Activated naive CD4-positive, alpha-beta T cell treated with anti-CD3 and anti-CD28 coated beads for 36 hours (primary cell): ENCODE results near the gene CDK12. TPM values are rescaled to one million over a fixed set of nuclear protein-coding genes. Genes with fewer than 3 reads are reported as not detected.

Source experiments
- CTCF ChIA-PET: fragments of 350-600 bp; sonication (Branson Sonifier 250); formaldehyde crosslinking; loops from one replicate; lab custom pipeline; 2021; ENCODE audit warnings: antibody characterized with exemption; lab: Charles Lee
- DNase-seq: peaks from one replicate; pipeline ENCODE4 v3.0.0-alpha.2; 2020
- H3K27ac Mint-ChIP-seq: one replicate; pipeline ENCODE4 v1.8.0; 2021; ENCODE audit warnings: mild to moderate bottlenecking, mixed read lengths
- H3K27me3 Mint-ChIP-seq: one replicate; pipeline ENCODE4 v1.8.0; 2021; ENCODE audit warnings: low read depth, mixed read lengths
- H3K36me3 Mint-ChIP-seq: one replicate; pipeline ENCODE4 v1.8.0; 2021; ENCODE audit warnings: low read depth, mixed read lengths
- H3K4me1 Mint-ChIP-seq: one replicate; pipeline ENCODE4 v1.8.0; 2021; ENCODE audit warnings: low read depth, mixed read lengths
- H3K4me3 Mint-ChIP-seq: one replicate; pipeline ENCODE4 v1.8.0; 2021; ENCODE audit warnings: mild to moderate bottlenecking, moderate library complexity, mixed read lengths
- H3K9me3 Mint-ChIP-seq: one replicate; pipeline ENCODE4 v1.8.0; 2021; ENCODE audit warnings: mixed read lengths
- intact Hi-C: fragments of 100-400 bp; cut with micrococcal nuclease; formaldehyde crosslinking; loops from one replicate; pipeline ENCODE4 v1.15.1; 2023
- total RNA-seq, 2 experiments: library from RNA; stranded (reverse); gene quantifications; one replicate each; pipeline ENCODE4 v1.2.3, GENCODE V29; 2021

Gene CDK12
- total RNA-seq, 2 experiments from 2014 or later, result 49.8 to 51.0 TPM

DNA sequence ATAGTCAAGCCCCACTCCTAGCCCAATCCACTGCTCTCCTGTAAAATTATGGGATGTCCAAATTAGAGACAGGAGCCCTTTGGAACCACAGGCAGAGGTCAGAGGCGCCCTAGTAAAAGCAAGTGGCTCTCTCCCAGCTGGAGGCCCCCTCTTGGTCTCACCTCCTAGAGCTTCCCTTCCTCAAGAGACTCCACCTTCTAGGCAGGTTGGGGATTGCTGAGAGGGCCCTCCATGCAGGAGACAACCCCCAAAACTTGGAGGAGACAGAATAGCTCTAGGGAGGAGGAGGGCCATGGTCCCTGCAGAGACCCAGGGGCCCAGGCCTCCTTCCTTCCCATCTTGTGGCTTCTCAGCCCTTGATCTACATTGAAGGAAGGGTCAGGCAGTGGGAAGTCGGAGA is 117.0 kb downstream of the CDK12 start:
- intact Hi-C loops, result no loop called here
- H3K4me1 Mint-ChIP-seq, result peaks cover 3% of the 10 kb centered on the region
- no peaks in the 10 kb centered on the region for H3K36me3 Mint-ChIP-seq
- H3K27ac Mint-ChIP-seq, result no peak overlapping the region
- H3K27me3 Mint-ChIP-seq, result peaks cover 10% of the 10 kb centered on the region
- no peak for DNase-seq
- CTCF ChIA-PET, result interaction anchor here (0.8 to 1.6 kb wide), 2 partner anchors 42 to 43 kb away, joined by 3 to 5 read pairs; no protein-coding TSS in a partner anchor
- no peaks in the 10 kb centered on the region for H3K9me3 Mint-ChIP-seq
- no peak overlapping the region for H3K4me3 Mint-ChIP-seq

DNA sequence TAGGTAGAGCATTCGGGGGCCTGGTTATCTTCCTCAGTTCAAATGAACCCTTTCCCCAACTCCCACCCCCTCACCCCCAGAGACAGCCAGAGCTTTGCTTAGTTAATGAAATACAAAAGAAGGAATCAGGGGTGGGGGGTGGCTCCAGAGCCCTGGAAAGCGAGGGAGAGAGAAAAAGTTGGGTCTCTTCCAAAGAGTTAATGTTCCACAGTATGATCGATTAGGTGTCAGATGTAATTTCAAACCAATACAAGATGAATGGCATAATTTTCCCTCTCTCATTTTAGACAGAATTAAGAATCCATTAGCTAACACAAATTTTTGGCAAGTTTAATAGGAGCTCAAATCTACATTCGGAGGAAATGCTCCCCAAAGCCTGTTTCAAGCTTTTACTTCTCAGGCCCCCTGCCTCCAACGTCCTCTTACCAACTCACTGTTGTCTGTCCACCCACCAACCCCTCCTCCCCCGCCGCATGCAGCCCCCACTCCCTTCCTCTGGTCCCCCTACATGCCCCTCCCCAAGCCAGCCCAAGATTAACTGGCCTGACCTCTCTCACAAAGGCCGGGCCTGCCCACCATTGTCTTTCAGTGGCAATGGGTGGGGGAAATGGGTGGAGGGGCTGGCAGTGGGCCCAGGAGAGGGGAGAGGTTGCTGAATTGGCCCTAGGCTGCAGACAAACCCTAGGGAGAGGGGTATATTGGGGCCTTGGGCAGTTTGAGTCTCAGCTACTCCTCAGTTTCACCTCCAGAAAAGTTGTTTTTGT is 118.2 kb downstream of the CDK12 start:
- H3K4me1 Mint-ChIP-seq, result no peaks in the 10 kb centered on the region
- CTCF ChIA-PET, result interaction anchor here (1.6 kb wide), 1 partner anchor 42 kb away, joined by 5 read pairs; no protein-coding TSS in a partner anchor
- no peaks in the 10 kb centered on the region for H3K9me3 Mint-ChIP-seq
- intact Hi-C loops, result no loop called here
- H3K27me3 Mint-ChIP-seq, result peaks cover 7% of the 10 kb centered on the region
- no peak overlapping the region for H3K4me3 Mint-ChIP-seq
- H3K27ac Mint-ChIP-seq, result no peak overlapping the region
- DNase-seq, result no peak
- H3K36me3 Mint-ChIP-seq, result no peaks in the 10 kb centered on the region

DNA sequence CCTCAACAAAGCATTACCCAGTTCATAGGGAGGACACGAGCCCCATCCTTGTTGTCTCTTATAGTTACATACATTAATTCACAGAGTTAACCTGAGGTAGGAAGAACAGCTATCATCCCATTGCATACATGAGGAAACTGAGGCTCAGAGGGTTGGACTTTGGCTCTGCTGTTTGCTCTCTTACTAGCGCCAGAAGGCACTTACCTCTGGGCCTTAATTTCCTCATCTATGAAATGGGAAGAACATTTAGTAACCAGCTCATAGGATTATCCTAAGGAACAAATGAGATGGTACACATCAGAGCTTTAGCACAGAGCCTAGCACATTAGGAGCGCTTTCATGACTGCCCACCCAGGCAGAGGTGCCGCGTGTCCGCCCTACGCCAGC is 118.8 kb downstream of the CDK12 start:
- Mint-ChIP-seq H3K27ac (no peak overlapping the region), H3K9me3 (no peaks in the 10 kb centered on the region), H3K4me1 (no peaks in the 10 kb centered on the region), H3K36me3 (no peaks in the 10 kb centered on the region), H3K4me3 (no peak overlapping the region), H3K27me3 (peaks cover 2% of the 10 kb centered on the region)
- intact Hi-C loops, result no loop called here
- no peak for DNase-seq
- CTCF ChIA-PET, result interaction anchor here (1.6 kb wide), 1 partner anchor 42 kb away, joined by 5 read pairs; no protein-coding TSS in a partner anchor

DNA sequence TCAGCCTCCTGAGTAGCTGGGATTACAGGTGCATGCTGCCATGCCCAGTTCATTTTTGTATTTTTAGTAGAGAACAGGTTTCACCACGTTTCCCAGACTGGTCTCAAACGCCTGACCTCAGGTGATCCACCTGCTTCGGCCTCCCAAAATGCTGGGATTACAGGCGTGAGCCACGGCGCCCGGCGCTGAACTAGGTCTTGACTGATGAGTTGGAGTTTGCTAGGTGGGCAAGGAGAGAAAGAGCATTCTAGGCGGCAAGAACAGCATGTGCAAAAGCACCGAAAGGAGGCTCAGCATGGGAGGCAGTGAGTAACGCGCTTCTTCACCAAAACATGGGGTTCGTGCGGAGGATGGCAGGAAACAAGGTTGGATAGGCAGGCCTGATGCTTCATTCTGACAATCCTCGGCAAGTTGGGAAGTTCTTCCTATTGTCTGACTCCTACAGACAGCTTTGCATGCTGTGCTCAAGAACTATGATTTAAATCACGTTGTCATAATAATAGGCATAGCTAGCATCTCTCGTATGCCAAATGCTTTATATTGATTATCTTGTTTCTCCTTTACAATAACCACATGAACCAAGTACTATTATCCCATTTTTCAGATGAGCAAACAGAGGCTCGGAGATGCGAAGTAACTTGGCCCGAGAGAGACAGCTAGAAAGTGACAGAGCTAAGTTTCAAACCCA is 119.9 kb downstream of the CDK12 start:
- no peak for DNase-seq
- H3K27me3 Mint-ChIP-seq, result no peaks in the 10 kb centered on the region
- CTCF ChIA-PET, result no interaction called here

DNA sequence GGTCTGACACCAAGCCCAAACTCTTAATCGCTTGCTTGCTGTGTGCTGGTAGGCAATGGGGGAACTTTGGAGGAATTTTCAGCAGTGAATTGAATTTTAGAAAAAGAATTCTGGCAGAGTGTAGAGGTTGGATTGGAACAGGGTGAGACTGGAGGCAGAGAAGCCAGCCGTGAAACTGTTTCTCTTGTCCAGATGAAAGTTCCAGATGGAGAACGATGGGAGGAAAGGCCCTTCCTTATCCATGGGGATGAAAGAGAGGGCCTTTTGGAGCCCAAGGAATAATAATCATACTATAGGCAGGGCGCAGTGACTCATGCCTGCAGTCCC is 120.4 kb downstream of the CDK12 start:
- Mint-ChIP-seq H3K36me3 (no peaks in the 10 kb centered on the region), H3K27ac (no peak overlapping the region), H3K27me3 (no peaks in the 10 kb centered on the region), H3K4me1 (no peaks in the 10 kb centered on the region), H3K4me3 (no peak overlapping the region), H3K9me3 (no peaks in the 10 kb centered on the region)
- DNase-seq, result no peak
- CTCF ChIA-PET, result no interaction called here
- intact Hi-C loops, result no loop called here

More for the DNA sequence above, 119.9 kb downstream of the CDK12 start:
- Mint-ChIP-seq H3K27ac (no peak overlapping the region), H3K9me3 (no peaks in the 10 kb centered on the region), H3K4me3 (no peak overlapping the region), H3K36me3 (no peaks in the 10 kb centered on the region), H3K4me1 (no peaks in the 10 kb centered on the region)
- intact Hi-C loops, result no loop called here

DNA sequence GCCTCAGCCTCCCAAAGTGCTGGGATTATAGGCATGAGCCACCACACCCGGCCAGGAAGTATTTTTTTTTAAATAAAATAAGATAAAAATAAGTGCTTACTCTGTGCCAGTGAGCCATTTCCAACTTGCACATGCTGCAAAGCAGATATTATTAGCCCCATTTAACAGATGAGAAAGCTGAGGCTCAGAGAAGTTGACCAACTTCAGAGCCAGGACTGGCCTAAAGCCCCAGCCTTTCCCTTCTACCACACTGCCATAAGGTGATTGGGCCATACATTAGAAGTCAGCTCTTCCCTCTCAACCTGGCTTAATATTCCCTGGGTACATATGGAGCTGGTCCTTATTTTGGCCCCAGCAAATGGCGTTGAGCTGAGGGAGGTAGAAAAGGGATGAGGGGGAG is 121.4 kb downstream of the CDK12 start:
- intact Hi-C loops, result no loop called here
- Mint-ChIP-seq H3K27me3 (no peaks in the 10 kb centered on the region), H3K9me3 (no peaks in the 10 kb centered on the region), H3K4me3 (no peak overlapping the region), H3K36me3 (no peaks in the 10 kb centered on the region), H3K4me1 (no peaks in the 10 kb centered on the region), H3K27ac (no peak overlapping the region)
- DNase-seq, result no peak
- CTCF ChIA-PET, result interaction anchor here (1.5 kb wide), 1 partner anchor 34 kb away, joined by 3 read pairs; no protein-coding TSS in a partner anchor

Other genes starting within 250 kb of the CDK12 start
- gene STAC2, start 235.5 kb upstream of the CDK12 start, total RNA-seq, result not detected
- 10 to 100 TPM; 14.2 to 15.4 TPM for gene FBXL20, start 59.9 kb upstream of the CDK12 start, total RNA-seq
- gene MED1, start 10.2 kb upstream of the CDK12 start, total RNA-seq, result 10 to 100 TPM; 52.4 to 56.1 TPM
- gene NEUROD2, start 146.4 kb downstream of the CDK12 start, total RNA-seq, result not detected
- under 1 TPM in 1 of 2 experiments, not detected in 1; 0.14 TPM for gene PPP1R1B, start 165.5 kb downstream of the CDK12 start, total RNA-seq
- gene STARD3, start 175.7 kb downstream of the CDK12 start, total RNA-seq, result 10 to 100 TPM; 56.1 to 56.8 TPM
- 1 to 10 TPM in 1 of 2 experiments, under 1 TPM in 1; 0.74 to 1.1 TPM for gene TCAP, start 203.9 kb downstream of the CDK12 start, total RNA-seq
- not detected for gene PNMT, start 207.0 kb downstream of the CDK12 start, total RNA-seq
- 10 to 100 TPM; 11.8 to 11.9 TPM for gene PGAP3, start 226.6 kb downstream of the CDK12 start, total RNA-seq
- 1 to 10 TPM; 6.0 to 6.3 TPM for gene ERBB2, start 238.6 kb downstream of the CDK12 start, total RNA-seq